ENCODE measurements around the gene TRIL.

Gene TRIL

GRCh38 chr7:28958235-28958979 lies at the start of gene TRIL:
TSS of gene TRIL (minus strand) at chr7:28958330. CDS start at chr7:28958046, 284 bp downstream.
- H3K4me3 ChIP-seq (ENCODE audit: low read depth, low read length) = no peak within 1 kb of the TSS
- H3K9me3 ChIP-seq (ENCODE audit: control insufficient read depth, insufficient read depth, low read depth, low read length) = no peaks in the 10 kb centered on the region
- H3K36me3 ChIP-seq (ENCODE audit: control insufficient read depth in 2 of 2, insufficient read depth in 1 of 2, low read length in 2 of 2) = no peaks in the 10 kb centered on the region
- POLR2A ChIA-PET = no interaction called here
- CTCF ChIA-PET = interaction anchor here (0.7 to 3.5 kb wide), 4 partner anchors 36 to 880 kb away, joined by 3 to 27 read pairs (median 10); no protein-coding TSS in a partner anchor
- no peaks in the 10 kb centered on the region for H3K4me1 ChIP-seq (ENCODE audit: control insufficient read depth, insufficient read depth, low read length)
- no peak within 1 kb of the TSS for H3K27ac ChIP-seq (ENCODE audit: extremely low read depth, low read depth, low read length)
- TF ChIP-seq ZNF202 (tag by site-specific recombination; IDR thresholded peaks at IDR 0.05; ENCODE audit: borderline replicate concordance) (no peak), ZNF677 (tag by site-specific recombination; IDR thresholded peaks at IDR 0.05) (no peak), ZNF426 (tag by site-specific recombination; IDR thresholded peaks at IDR 0.05) (no peak), ZNF292 (tag by site-specific recombination; IDR thresholded peaks at IDR 0.05; ENCODE audit: borderline replicate concordance, low read depth) (no peak), ZNF394 (tag by site-specific recombination; IDR thresholded peaks at IDR 0.05; ENCODE audit: borderline replicate concordance) (no peak), CTCF (tag by site-specific recombination; IDR thresholded peaks at IDR 0.05) (no peak), ZNF449 (tag by site-specific recombination; IDR thresholded peaks at IDR 0.05) (no peak), WT1 (tag by site-specific recombination; IDR thresholded peaks at IDR 0.05) (no peak), ZNF416 (tag by site-specific recombination; IDR thresholded peaks at IDR 0.05) (no peak), KLF16 (tag by site-specific recombination; IDR thresholded peaks at IDR 0.05) (no peak)

GRCh38 chr7:29007127-29007526 lies 49.0 kb upstream of the TRIL start:
- Histone ChIP-seq H3K4me3 (ENCODE audit: low read depth, low read length) (no peak overlapping the region), H3K9me3 (ENCODE audit: control insufficient read depth, insufficient read depth, low read depth, low read length) (no peaks in the 10 kb centered on the region), H3K4me1 (ENCODE audit: control insufficient read depth, insufficient read depth, low read length) (no peaks in the 10 kb centered on the region), H3K27ac (ENCODE audit: extremely low read depth, low read depth, low read length) (no peak overlapping the region), H3K36me3 (ENCODE audit: control insufficient read depth in 2 of 2, insufficient read depth in 1 of 2, low read length in 2 of 2) (no peaks in the 10 kb centered on the region)
- CTCF ChIA-PET = no interaction called here
- POLR2A ChIA-PET = no interaction called here
- TF ChIP-seq ZNF707 (tag by site-specific recombination; IDR thresholded peaks at IDR 0.05) (no peak), ZNF660 (tag by site-specific recombination; IDR thresholded peaks at IDR 0.05) (no peak), AEBP2 (tag by site-specific recombination; IDR thresholded peaks at IDR 0.05; ENCODE audit: borderline replicate concordance) (no peak), BCL11B (tag by site-specific recombination; IDR thresholded peaks at IDR 0.05; ENCODE audit: low read depth) (no peak), ZNF366 (tag by site-specific recombination; conservative IDR thresholded peaks at IDR 0.05) (no peak), HOXA7 (CRISPR knock-in tag; IDR thresholded peaks at IDR 0.05; ENCODE audit: borderline replicate concordance) (no peak), ZNF248 (tag by site-specific recombination; IDR thresholded peaks at IDR 0.05) (no peak), ZNF777 (tag by site-specific recombination; IDR thresholded peaks at IDR 0.05; ENCODE audit: borderline replicate concordance) (no peak), ZNF677 (tag by site-specific recombination; IDR thresholded peaks at IDR 0.05) (no peak), ZNF37A (tag by site-specific recombination; IDR thresholded peaks at IDR 0.05) (no peak), ZNF518A (tag by site-specific recombination; conservative IDR thresholded peaks at IDR 0.05; ENCODE audit: low read depth) (no peak), FEZF1 (tag by site-specific recombination; IDR thresholded peaks at IDR 0.05) (no peak), ZNF155 (tag by site-specific recombination; IDR thresholded peaks at IDR 0.05) (no peak), ZNF10 (tag by site-specific recombination; IDR thresholded peaks at IDR 0.05) (no peak), ZNF311 (tag by site-specific recombination; IDR thresholded peaks at IDR 0.05; ENCODE audit: borderline replicate concordance) (no peak), ZNF23 (tag by site-specific recombination; IDR thresholded peaks at IDR 0.05; ENCODE audit: borderline replicate concordance) (no peak), ZNF24 (tag by site-specific recombination; IDR thresholded peaks at IDR 0.05) (no peak)

Measured in HEK293 (cell line).